Measurements from ENCODE around the gene PTGFR. TPM values are rescaled to one million over a fixed set of nuclear protein-coding genes. Genes with fewer than 3 reads are reported as not detected.

PTGFR gene
- total RNA-seq: 0.32 TPM in 1 of 2 replicates, not detected in the other

GRCh38 chr1:78490861-78491450 is at the start of gene PTGFR:
PTGFR (plus strand) TSS chr1:78490974; CDS start chr1:78492744, 1,770 bp downstream.

Other genes with a start within 250 kb of the PTGFR start
- gene IFI44L, start 129.5 kb downstream of the PTGFR start, total RNA-seq: 2.3 and 9.6 TPM in 2 replicates
- gene IFI44, start 158.9 kb downstream of the PTGFR start, total RNA-seq: 4.9 and 5.8 TPM in 2 replicates

All from cardiac atrium fibroblast (primary cell).